ENCODE data around the gene PRKG1.

PRKG1 gene

GRCh38 chr10:51642581-51642980, 568.3 kb downstream of the PRKG1 start:
- H3K4me3 ChIP-seq (ENCODE audit: low read depth, low read length) = no peak overlapping the region
- no peak for DNase-seq (ENCODE audit: low read depth)
- TF ChIP-seq, protein P1, sequence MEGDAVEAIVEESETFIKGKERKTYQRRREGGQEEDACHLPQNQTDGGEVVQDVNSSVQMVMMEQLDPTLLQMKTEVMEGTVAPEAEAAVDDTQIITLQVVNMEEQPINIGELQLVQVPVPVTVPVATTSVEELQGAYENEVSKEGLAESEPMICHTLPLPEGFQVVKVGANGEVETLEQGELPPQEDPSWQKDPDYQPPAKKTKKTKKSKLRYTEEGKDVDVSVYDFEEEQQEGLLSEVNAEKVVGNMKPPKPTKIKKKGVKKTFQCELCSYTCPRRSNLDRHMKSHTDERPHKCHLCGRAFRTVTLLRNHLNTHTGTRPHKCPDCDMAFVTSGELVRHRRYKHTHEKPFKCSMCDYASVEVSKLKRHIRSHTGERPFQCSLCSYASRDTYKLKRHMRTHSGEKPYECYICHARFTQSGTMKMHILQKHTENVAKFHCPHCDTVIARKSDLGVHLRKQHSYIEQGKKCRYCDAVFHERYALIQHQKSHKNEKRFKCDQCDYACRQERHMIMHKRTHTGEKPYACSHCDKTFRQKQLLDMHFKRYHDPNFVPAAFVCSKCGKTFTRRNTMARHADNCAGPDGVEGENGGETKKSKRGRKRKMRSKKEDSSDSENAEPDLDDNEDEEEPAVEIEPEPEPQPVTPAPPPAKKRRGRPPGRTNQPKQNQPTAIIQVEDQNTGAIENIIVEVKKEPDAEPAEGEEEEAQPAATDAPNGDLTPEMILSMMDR (IDR thresholded peaks at IDR 0.05; ENCODE audit: insufficient read depth, low read depth, low read length, missing control alignments) = no peak

- TF ChIP-seq, protein P1 (IDR thresholded peaks at IDR 0.05; ENCODE audit: insufficient read depth, low read depth, low read length, missing control alignments) = no peak
- H3K4me3 ChIP-seq (ENCODE audit: low read depth, low read length) = no peak overlapping the region
- DNase-seq (ENCODE audit: low read depth) = no peak
These were observed 569.4 kb downstream of the PRKG1 start for GRCh38 chr10:51643734-51644133.

GRCh38 chr10:51649064-51649463, 574.8 kb downstream of the PRKG1 start:
- H3K4me3 ChIP-seq (ENCODE audit: low read depth, low read length) = no peak overlapping the region
- no peak for DNase-seq (ENCODE audit: low read depth)
- TF ChIP-seq, protein P1 (IDR thresholded peaks at IDR 0.05; ENCODE audit: insufficient read depth, low read depth, low read length, missing control alignments) = no peak

- DNase-seq (ENCODE audit: low read depth) = no peak
- no peak overlapping the region for H3K4me3 ChIP-seq (ENCODE audit: low read depth, low read length)
- TF ChIP-seq, protein P1 (IDR thresholded peaks at IDR 0.05; ENCODE audit: insufficient read depth, low read depth, low read length, missing control alignments) = no peak
These were observed 576.8 kb downstream of the PRKG1 start for GRCh38 chr10:51651063-51651462.

DNA sequence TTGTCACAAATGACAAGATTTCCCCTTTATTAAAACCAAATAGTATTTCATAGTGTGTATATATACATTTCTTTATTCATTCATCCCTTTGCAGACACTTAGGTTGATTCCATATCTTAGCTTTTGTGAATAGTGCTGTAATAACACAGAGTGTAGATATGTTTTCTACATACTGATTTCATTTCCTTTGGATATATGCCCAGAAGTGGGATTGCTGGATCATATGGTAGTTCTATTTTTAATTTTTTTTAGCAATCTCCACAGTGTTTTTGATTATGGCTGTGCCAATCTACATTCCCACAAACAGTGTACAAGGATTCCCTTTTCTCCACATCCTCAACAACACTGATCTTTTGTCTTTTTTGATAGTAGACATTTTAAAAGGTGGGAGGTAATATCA, 578.7 kb downstream of the PRKG1 start:
- no peak overlapping the region for H3K4me3 ChIP-seq (ENCODE audit: low read depth, low read length)
- TF ChIP-seq, protein P1 (IDR thresholded peaks at IDR 0.05; ENCODE audit: insufficient read depth, low read depth, low read length, missing control alignments) = no peak
- DNase-seq (ENCODE audit: low read depth) = no peak

DNA sequence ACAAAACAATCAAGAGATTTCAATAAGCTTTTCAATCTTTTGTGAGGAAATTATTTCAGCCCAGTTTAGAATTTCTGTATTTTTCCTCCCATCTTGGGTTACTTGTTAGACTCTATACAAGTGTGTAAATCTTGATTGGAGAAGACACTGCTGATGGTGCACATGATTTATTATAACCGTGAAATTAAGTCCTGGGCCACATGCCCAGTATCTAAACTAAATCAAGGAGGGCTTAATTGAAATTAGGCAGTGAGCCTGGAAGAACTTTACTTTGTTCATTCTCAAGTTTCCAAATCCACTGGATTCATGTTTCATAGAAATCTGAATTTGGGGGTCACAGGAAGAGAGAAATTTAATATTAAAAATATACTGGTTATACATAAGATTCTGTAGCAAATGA, 580.6 kb downstream of the PRKG1 start:
- TF ChIP-seq, protein P1 (IDR thresholded peaks at IDR 0.05; ENCODE audit: insufficient read depth, low read depth, low read length, missing control alignments) = no peak
- no peak for DNase-seq (ENCODE audit: low read depth)

GRCh38 chr10:51656503-51656902, 582.2 kb downstream of the PRKG1 start:
- no peak for DNase-seq (ENCODE audit: low read depth)
- TF ChIP-seq, protein P1 (IDR thresholded peaks at IDR 0.05; ENCODE audit: insufficient read depth, low read depth, low read length, missing control alignments) = no peak
- no peak overlapping the region for H3K4me3 ChIP-seq (ENCODE audit: low read depth, low read length)

More for the DNA sequence above, 580.6 kb downstream of the PRKG1 start:
- no peak overlapping the region for H3K4me3 ChIP-seq (ENCODE audit: low read depth, low read length)
